Measurements from ENCODE around the gene TMEM273. TPM values are rescaled to one million over a fixed set of nuclear protein-coding genes. Genes with fewer than 3 reads are reported as not detected.

Gene TMEM273
- total RNA-seq, 1 donor from 2014 or later, result not detected

DNA sequence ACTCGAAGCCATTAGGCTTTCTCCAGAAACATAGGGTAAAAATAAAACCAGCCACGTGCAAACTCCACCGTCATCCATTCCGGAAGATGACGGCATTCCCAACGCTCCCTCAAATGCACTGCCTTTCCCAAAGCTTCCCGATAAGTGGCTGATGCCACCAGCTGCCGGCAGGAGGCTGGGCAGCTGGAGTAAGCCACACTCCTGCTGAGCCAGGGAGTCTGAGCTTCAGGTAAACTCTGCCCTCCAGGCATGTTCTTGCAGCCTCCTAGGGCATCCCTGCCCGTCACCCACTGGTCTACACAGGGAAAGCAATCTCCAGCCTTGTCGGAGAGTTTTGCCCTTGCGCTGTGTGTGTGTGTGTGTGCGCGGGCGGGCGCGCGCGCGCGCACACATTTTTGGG lies 40.5 kb upstream of the TMEM273 start:
- TF ChIP-seq, protein P1, sequence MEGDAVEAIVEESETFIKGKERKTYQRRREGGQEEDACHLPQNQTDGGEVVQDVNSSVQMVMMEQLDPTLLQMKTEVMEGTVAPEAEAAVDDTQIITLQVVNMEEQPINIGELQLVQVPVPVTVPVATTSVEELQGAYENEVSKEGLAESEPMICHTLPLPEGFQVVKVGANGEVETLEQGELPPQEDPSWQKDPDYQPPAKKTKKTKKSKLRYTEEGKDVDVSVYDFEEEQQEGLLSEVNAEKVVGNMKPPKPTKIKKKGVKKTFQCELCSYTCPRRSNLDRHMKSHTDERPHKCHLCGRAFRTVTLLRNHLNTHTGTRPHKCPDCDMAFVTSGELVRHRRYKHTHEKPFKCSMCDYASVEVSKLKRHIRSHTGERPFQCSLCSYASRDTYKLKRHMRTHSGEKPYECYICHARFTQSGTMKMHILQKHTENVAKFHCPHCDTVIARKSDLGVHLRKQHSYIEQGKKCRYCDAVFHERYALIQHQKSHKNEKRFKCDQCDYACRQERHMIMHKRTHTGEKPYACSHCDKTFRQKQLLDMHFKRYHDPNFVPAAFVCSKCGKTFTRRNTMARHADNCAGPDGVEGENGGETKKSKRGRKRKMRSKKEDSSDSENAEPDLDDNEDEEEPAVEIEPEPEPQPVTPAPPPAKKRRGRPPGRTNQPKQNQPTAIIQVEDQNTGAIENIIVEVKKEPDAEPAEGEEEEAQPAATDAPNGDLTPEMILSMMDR (conservative IDR thresholded peaks at IDR 0.05), result no peak
- H3K9me3 Mint-ChIP-seq, result peaks cover 3% of the 10 kb centered on the region
- H3K27ac Mint-ChIP-seq, result no peak overlapping the region
- peaks cover 5% of the 10 kb centered on the region for H3K27me3 Mint-ChIP-seq
- DNase-seq (ENCODE audit: extremely low spot score, unreplicated experiment), result no peak
- H3K4me1 Mint-ChIP-seq (ENCODE audit: unreplicated experiment), result no peaks in the 10 kb centered on the region
- H3K36me3 Mint-ChIP-seq, result no peaks in the 10 kb centered on the region
- H3K4me3 Mint-ChIP-seq, result no peak overlapping the region

DNA sequence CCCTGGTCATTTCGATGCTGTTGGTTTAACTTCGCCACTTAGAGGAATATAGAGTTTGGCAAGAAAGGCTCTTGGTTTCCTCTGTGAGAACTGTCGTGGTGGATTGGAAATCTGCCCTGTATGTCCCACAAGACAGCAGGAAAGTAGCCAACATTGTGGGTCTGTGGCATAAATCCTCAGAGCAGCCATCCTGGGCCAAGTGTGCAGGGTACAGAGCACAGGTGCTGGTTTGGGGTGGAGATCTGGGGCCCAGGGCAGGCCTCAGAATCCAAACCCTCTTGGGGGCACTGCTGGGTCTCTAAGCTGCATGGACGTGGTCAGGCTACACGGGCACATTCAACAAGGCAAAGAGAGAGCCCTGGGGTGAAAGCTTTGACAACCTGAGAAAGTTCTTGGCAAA lies 39.2 kb upstream of the TMEM273 start:
- no peak for DNase-seq (ENCODE audit: extremely low spot score, unreplicated experiment)
- H3K27me3 Mint-ChIP-seq, result peaks cover 5% of the 10 kb centered on the region
- H3K27ac Mint-ChIP-seq, result no peak overlapping the region
- TF ChIP-seq, protein P1 (conservative IDR thresholded peaks at IDR 0.05), result no peak
- no peak overlapping the region for H3K4me3 Mint-ChIP-seq
- peaks cover 3% of the 10 kb centered on the region for H3K9me3 Mint-ChIP-seq
- no peaks in the 10 kb centered on the region for H3K36me3 Mint-ChIP-seq
- H3K4me1 Mint-ChIP-seq (ENCODE audit: unreplicated experiment), result no peaks in the 10 kb centered on the region

- no peak overlapping the region for H3K27ac Mint-ChIP-seq
- no peak for DNase-seq (ENCODE audit: extremely low spot score, unreplicated experiment)
- TF ChIP-seq, protein P1 (conservative IDR thresholded peaks at IDR 0.05), result no peak
- peaks cover 3% of the 10 kb centered on the region for H3K9me3 Mint-ChIP-seq
- no peaks in the 10 kb centered on the region for H3K4me1 Mint-ChIP-seq (ENCODE audit: unreplicated experiment)
- peaks cover 5% of the 10 kb centered on the region for H3K27me3 Mint-ChIP-seq
- no peak overlapping the region for H3K4me3 Mint-ChIP-seq
- H3K36me3 Mint-ChIP-seq, result no peaks in the 10 kb centered on the region
These were observed 38.4 kb upstream of the TMEM273 start for GRCh38 chr10:49226594-49226993.

- Mint-ChIP-seq H3K9me3 (peaks cover 3% of the 10 kb centered on the region), H3K4me3 (no peak overlapping the region), H3K27me3 (peaks cover 5% of the 10 kb centered on the region), H3K4me1 (ENCODE audit: unreplicated experiment) (no peaks in the 10 kb centered on the region), H3K36me3 (no peaks in the 10 kb centered on the region), H3K27ac (no peak overlapping the region)
- DNase-seq (ENCODE audit: extremely low spot score, unreplicated experiment), result no peak
- TF ChIP-seq, protein P1 (conservative IDR thresholded peaks at IDR 0.05), result no peak
These were observed 37.2 kb upstream of the TMEM273 start for GRCh38 chr10:49225218-49225876.

GRCh38 chr10:49223205-49223604 lies 35.0 kb upstream of the TMEM273 start:
- Mint-ChIP-seq H3K4me3 (no peak overlapping the region), H3K4me1 (ENCODE audit: unreplicated experiment) (no peaks in the 10 kb centered on the region), H3K9me3 (peaks cover 3% of the 10 kb centered on the region), H3K27ac (no peak overlapping the region), H3K36me3 (no peaks in the 10 kb centered on the region), H3K27me3 (peaks cover 18% of the 10 kb centered on the region)
- TF ChIP-seq, protein P1 (conservative IDR thresholded peaks at IDR 0.05), result no peak
- no peak for DNase-seq (ENCODE audit: extremely low spot score, unreplicated experiment)

Measured in type B pancreatic cell (in vitro differentiated cells).